ENCODE data around the gene LSAMP.

Gene LSAMP

GRCh38 chr3:116045314-116045713 lies 400.0 kb downstream of the LSAMP start:
- no peak for DNase-seq

- DNase-seq, result no peak
Observed at GRCh38 chr3:116040152-116040551, 405.1 kb downstream of the LSAMP start.

- DNase-seq, result no peak
Observed at GRCh38 chr3:116039651-116039985, 405.7 kb downstream of the LSAMP start.

GRCh38 chr3:116038968-116039650 lies 406.2 kb downstream of the LSAMP start:
- DNase-seq, result no peak

GRCh38 chr3:116037954-116038911 lies 407.1 kb downstream of the LSAMP start:
- DNase-seq, result no peak

- DNase-seq, result no peak
Observed at GRCh38 chr3:116035429-116035828, 409.9 kb downstream of the LSAMP start.

- no peak for DNase-seq
Observed at GRCh38 chr3:116034794-116035193, 410.5 kb downstream of the LSAMP start.

GRCh38 chr3:116034086-116034485 lies 411.2 kb downstream of the LSAMP start:
- no peak for DNase-seq

GRCh38 chr3:116033516-116033915 lies 411.8 kb downstream of the LSAMP start:
- DNase-seq, result no peak

GRCh38 chr3:116032176-116032575 lies 413.1 kb downstream of the LSAMP start:
- no peak for DNase-seq

GRCh38 chr3:116030131-116030850 lies 415.0 kb downstream of the LSAMP start:
- DNase-seq, result no peak

GRCh38 chr3:116029266-116029665 lies 416.0 kb downstream of the LSAMP start:
- DNase-seq, result no peak

- DNase-seq, result no peak
Observed at GRCh38 chr3:116028157-116028556, 417.1 kb downstream of the LSAMP start.

GRCh38 chr3:116020989-116021388 lies 424.3 kb downstream of the LSAMP start:
- DNase-seq, result no peak

- DNase-seq, result no peak
Observed at GRCh38 chr3:116020495-116020894, 424.8 kb downstream of the LSAMP start.

GRCh38 chr3:116019254-116019763 lies 426.0 kb downstream of the LSAMP start:
- no peak for DNase-seq

- DNase-seq, result no peak
Observed at GRCh38 chr3:116018646-116019045, 426.6 kb downstream of the LSAMP start.

- no peak for DNase-seq
Observed at GRCh38 chr3:116015931-116016330, 429.4 kb downstream of the LSAMP start.

GRCh38 chr3:116007000-116007399 lies 438.3 kb downstream of the LSAMP start:
- no peak for DNase-seq

- DNase-seq, result no peak
Observed at GRCh38 chr3:116005404-116005803, 439.9 kb downstream of the LSAMP start.

- no peak for DNase-seq
Observed at GRCh38 chr3:116002235-116002634, 443.1 kb downstream of the LSAMP start.

GRCh38 chr3:116001151-116001621 lies 444.1 kb downstream of the LSAMP start:
- DNase-seq, result no peak

GRCh38 chr3:116000311-116000710 lies 445.0 kb downstream of the LSAMP start:
- DNase-seq, result no peak

All from activated naive CD4-positive, alpha-beta T cell treated with anti-CD3 and anti-CD28 coated beads, Interleukin-2, amount 50 U/mL, for 16 hours (primary cell).